Activated B cell treated with CpG ODN at 0.5 μM for 24 hours (primary cell): Measurements from ENCODE around the gene CRELD1. TPM values are rescaled to one million over a fixed set of nuclear protein-coding genes. Genes with fewer than 3 reads are reported as not detected.

Experiments used
- ATAC-seq: fragments of 200-7000 bp; cut with Tn5 transposase; one replicate; pipeline ENCODE4 v1.10.0; 2021; ENCODE audit warnings: low read depth, mild to moderate bottlenecking, moderate library complexity
- CTCF ChIA-PET: fragments of 350-600 bp; sonication (Branson Sonifier 250); formaldehyde crosslinking; loops from one replicate; lab custom pipeline; 2021; ENCODE audit warnings: antibody characterized with exemption; lab: Charles Lee
- POLR2A ChIA-PET: fragments of 350-600 bp; sonication (Branson Sonifier 250); formaldehyde crosslinking; loops from one replicate; lab custom pipeline; 2021; ENCODE audit warnings: antibody characterized with exemption; lab: Charles Lee
- DNase-seq: peaks from one replicate; pipeline ENCODE4 v3.0.0; 2022
- H3K27ac Mint-ChIP-seq: one replicate; pipeline ENCODE4 v1.8.0; 2020; ENCODE audit warnings: mixed read lengths
- H3K27me3 Mint-ChIP-seq: one replicate; pipeline ENCODE4 v1.8.0; 2021; ENCODE audit warnings: mixed read lengths
- H3K36me3 Mint-ChIP-seq: one replicate; pipeline ENCODE4 v1.8.0; 2021; ENCODE audit warnings: low read depth, mixed read lengths
- H3K4me1 Mint-ChIP-seq: one replicate; pipeline ENCODE4 v1.8.0; 2021; ENCODE audit warnings: mixed read lengths
- H3K4me3 Mint-ChIP-seq: one replicate; pipeline ENCODE4 v1.8.0; 2020; ENCODE audit warnings: mild to moderate bottlenecking, mixed read lengths
- H3K9me3 Mint-ChIP-seq: one replicate; pipeline ENCODE4 v1.8.0; 2020; ENCODE audit warnings: mixed read lengths
- CTCF ChIP-seq: fragments of 200-600 bp; IDR thresholded peaks from one replicate; pipeline ENCODE4 v1.8.0; 2022; ENCODE audit warnings: antibody characterized with exemption, mild to moderate bottlenecking
- intact Hi-C: fragments of 100-400 bp; cut with micrococcal nuclease; formaldehyde crosslinking; loops from one replicate; pipeline ENCODE4 v1.15.1; 2024
- total RNA-seq: library from RNA; stranded (reverse); gene quantifications from 2 replicates; pipeline ENCODE4 v1.2.3, GENCODE V29; 2022

The CRELD1 gene
- total RNA-seq, 1 donor from 2014 or later, result 30.5 TPM

- no peak for ATAC-seq
- no peak for TF ChIP-seq CTCF
- no peak overlapping the region for H3K27ac Mint-ChIP-seq
- H3K4me3 Mint-ChIP-seq, result no peak overlapping the region
- no peaks in the 10 kb centered on the region for H3K36me3 Mint-ChIP-seq
- intact Hi-C loops, result no loop called here
- no peak for DNase-seq
- CTCF ChIA-PET, result no interaction called here
- no peaks in the 10 kb centered on the region for H3K27me3 Mint-ChIP-seq
- H3K4me1 Mint-ChIP-seq, result no peaks in the 10 kb centered on the region
- POLR2A ChIA-PET, result no interaction called here
- H3K9me3 Mint-ChIP-seq, result no peaks in the 10 kb centered on the region
These were observed 29.7 kb upstream of the CRELD1 start for GRCh38 chr3:9903904-9904303.

- H3K4me1 Mint-ChIP-seq, result peaks cover 3% of the 10 kb centered on the region
- H3K27ac Mint-ChIP-seq, result no peak overlapping the region
- H3K27me3 Mint-ChIP-seq, result peaks cover 4% of the 10 kb centered on the region
- no peak for TF ChIP-seq CTCF
- intact Hi-C loops, result no loop called here
- H3K9me3 Mint-ChIP-seq, result no peaks in the 10 kb centered on the region
- ChIA-PET CTCF (no interaction called here), POLR2A (no interaction called here)
- no peak overlapping the region for H3K4me3 Mint-ChIP-seq
- ATAC-seq (no peak), DNase-seq (no peak)
- H3K36me3 Mint-ChIP-seq, result no peaks in the 10 kb centered on the region
These were observed 27.2 kb upstream of the CRELD1 start for GRCh38 chr3:9906480-9906879.

GRCh38 chr3:9908286-9908685, 25.3 kb upstream of the CRELD1 start:
- Mint-ChIP-seq H3K27me3 (peaks cover 7% of the 10 kb centered on the region), H3K4me3 (no peak overlapping the region), H3K4me1 (peaks cover 3% of the 10 kb centered on the region), H3K9me3 (no peaks in the 10 kb centered on the region), H3K27ac (no peak overlapping the region), H3K36me3 (no peaks in the 10 kb centered on the region)
- intact Hi-C loops, result no loop called here
- no peak for TF ChIP-seq CTCF
- ChIA-PET POLR2A (interaction anchor here (1.1 kb wide), 1 partner anchor 38 kb away, joined by 3 read pairs; no protein-coding TSS in a partner anchor), CTCF (no interaction called here)
- ATAC-seq (no peak), DNase-seq (no peak)

- no peak overlapping the region for H3K27ac Mint-ChIP-seq
- ATAC-seq, result no peak
These were observed 24.2 kb upstream of the CRELD1 start for GRCh38 chr3:9909221-9910013.

More at GRCh38 chr3:9909221-9910013, 24.2 kb upstream of the CRELD1 start:
- peaks cover 10% of the 10 kb centered on the region for H3K27me3 Mint-ChIP-seq
- DNase-seq, result no peak
- H3K9me3 Mint-ChIP-seq, result no peaks in the 10 kb centered on the region
- ChIA-PET POLR2A (no interaction called here), CTCF (no interaction called here)
- H3K4me3 Mint-ChIP-seq, result no peak overlapping the region
- no peak for TF ChIP-seq CTCF
- no peaks in the 10 kb centered on the region for H3K36me3 Mint-ChIP-seq
- peaks cover 3% of the 10 kb centered on the region for H3K4me1 Mint-ChIP-seq
- intact Hi-C loops, result no loop called here
